GM19395 (cell line): ENCODE data around the gene SYT6.

ENCODE experiments used
- ATAC-seq: cut with Tn5 transposase; IDR thresholded peaks from one replicate; pipeline ENCODE4 v1.9.1; 2021; ENCODE audit warnings: mild to moderate bottlenecking, moderate library complexity; ENCODE audit not compliant: unreplicated experiment

The SYT6 gene

GRCh38 chr1:114122941-114123618, 30.6 kb downstream of the SYT6 start:
- no peak for ATAC-seq

- no peak for ATAC-seq
Measured at GRCh38 chr1:114118351-114118990, 35.2 kb downstream of the SYT6 start.

- no peak for ATAC-seq
Measured at GRCh38 chr1:114117654-114118053, 36.0 kb downstream of the SYT6 start.

- no peak for ATAC-seq
Measured at GRCh38 chr1:114116086-114116485, 37.6 kb downstream of the SYT6 start.

GRCh38 chr1:114114185-114115094, 39.2 kb downstream of the SYT6 start:
- no peak for ATAC-seq

- no peak for ATAC-seq
Measured at GRCh38 chr1:114113411-114114184, 40.1 kb downstream of the SYT6 start.

GRCh38 chr1:114112775-114113174, 40.9 kb downstream of the SYT6 start:
- no peak for ATAC-seq

GRCh38 chr1:114111731-114112641, 41.7 kb downstream of the SYT6 start:
- ATAC-seq: no peak

GRCh38 chr1:114109981-114110380, 43.7 kb downstream of the SYT6 start:
- no peak for ATAC-seq

- ATAC-seq: peak; percentile 92
Measured at GRCh38 chr1:114108751-114109255, 44.9 kb downstream of the SYT6 start.

- ATAC-seq: no peak
Measured at GRCh38 chr1:114107474-114108435, 45.9 kb downstream of the SYT6 start.

GRCh38 chr1:114105421-114105979, 48.2 kb downstream of the SYT6 start:
- no peak for ATAC-seq

GRCh38 chr1:114104949-114105348, 48.7 kb downstream of the SYT6 start:
- ATAC-seq: no peak

GRCh38 chr1:114103992-114104391, 49.7 kb downstream of the SYT6 start:
- no peak for ATAC-seq

- ATAC-seq: no peak
Measured at GRCh38 chr1:114102136-114102535, 51.5 kb downstream of the SYT6 start.

GRCh38 chr1:114100148-114100547, 53.5 kb downstream of the SYT6 start:
- no peak for ATAC-seq

- no peak for ATAC-seq
Measured at GRCh38 chr1:114099268-114099667, 54.4 kb downstream of the SYT6 start.

- no peak for ATAC-seq
Measured at GRCh38 chr1:114097109-114097508, 56.6 kb downstream of the SYT6 start.
